ENCODE data around the gene TRAPPC6A. TPM values are rescaled to one million over a fixed set of nuclear protein-coding genes. Genes with fewer than 3 reads are reported as not detected.

TRAPPC6A gene
- total and polyA plus RNA-seq, 2 of the 13 experiments (the other 11 are each of a cell fraction or from before 2014, with no cell fraction given), result 6.5 to 21.0 TPM

DNA sequence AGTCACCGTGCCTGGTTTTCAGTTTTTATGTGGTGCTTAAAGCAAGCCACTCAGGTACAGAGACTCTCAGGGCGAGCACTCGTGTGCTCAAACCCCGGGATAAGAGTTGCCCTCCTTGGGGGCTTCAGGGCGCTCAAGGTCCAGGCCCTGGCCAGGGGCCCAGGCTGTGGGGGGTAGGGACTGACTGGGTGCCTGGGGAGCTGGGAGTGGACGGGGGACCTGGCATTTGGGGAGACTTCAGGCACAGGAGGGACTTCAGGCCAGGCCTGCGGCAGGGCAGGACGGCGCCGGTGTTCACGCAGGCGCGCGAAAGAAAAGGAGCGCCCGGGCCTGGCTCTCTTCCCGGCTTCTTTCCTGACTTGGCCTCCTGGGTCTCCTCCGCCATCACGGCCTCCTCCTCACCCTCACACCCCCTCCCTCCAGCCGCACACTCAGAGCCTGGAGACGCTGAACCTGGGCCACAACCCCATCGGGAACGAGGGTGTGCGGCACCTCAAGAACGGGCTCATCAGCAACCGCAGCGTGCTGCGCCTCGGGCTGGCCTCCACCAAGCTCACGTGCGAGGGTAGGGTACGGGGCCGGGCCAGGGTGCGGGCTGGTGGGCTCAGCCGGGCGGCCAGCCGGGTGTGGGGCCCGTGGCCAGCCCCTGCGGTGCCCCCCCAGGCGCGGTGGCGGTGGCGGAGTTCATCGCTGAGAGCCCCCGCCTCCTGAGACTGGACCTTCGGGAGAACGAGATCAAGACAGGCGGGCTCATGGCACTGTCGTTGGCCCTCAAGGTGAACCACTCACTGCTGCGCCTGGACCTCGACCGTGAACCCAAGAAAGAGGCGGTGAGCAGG, 33.4 kb downstream of the TRAPPC6A start:
- CTCF ChIA-PET (ENCODE audit: low intra/inter-chr PET ratio, low total read pairs), result no interaction called here
- Histone ChIP-seq H2AFZ (ENCODE audit: low read length) (no peak overlapping the region), H3K4me1 (ENCODE audit: insufficient read depth, low read length) (no peaks in the 10 kb centered on the region), H3K9ac (ENCODE audit: insufficient read depth, low read depth, low read length) (no peak overlapping the region), H3K27ac (ENCODE audit: extremely low read length, insufficient read depth, low read length) (no peak overlapping the region), H3K4me2 (ENCODE audit: low read depth, low read length) (no peak overlapping the region), H3K9me3 (ENCODE audit: low read length) (no peaks in the 10 kb centered on the region), H4K20me1 (ENCODE audit: insufficient read depth, low read length) (no peaks in the 10 kb centered on the region), H3K36me3 (replicated peaks in 1 of 2; ENCODE audit: control insufficient read depth in 1 of 2, insufficient read depth in 2 of 2, low read length in 2 of 2) (peaks cover 9 to 10% of the 10 kb centered on the region in 2 experiments; a peak in 3 of 5 replicates), H3K4me3 (replicated peaks in 1 of 3; ENCODE audit: insufficient read depth in 1 of 3, low read depth in 2 of 3, low read length in 3 of 3) (no peak overlapping the region), H3K27me3 (ENCODE audit: control insufficient read depth in 1 of 2, insufficient read depth in 2 of 2, low read length in 2 of 2) (no peaks in the 10 kb centered on the region), H3K79me2 (ENCODE audit: insufficient read depth, low read length) (no peaks in the 10 kb centered on the region)
- ATAC-seq (no peak), FAIRE-seq (no peak), DNase-seq (ENCODE audit: low spot score) (no peak)
- in situ Hi-C loops (cut with HindIII; ENCODE audit: extremely low pct_ligation_motif_present, low pct_unique_long_range_greater_than_20kb), result no loop called here
- BruUV-seq (replicated peaks), result no TSS peak
- intact Hi-C loops (cut with micrococcal nuclease; ENCODE audit: unreplicated experiment), result no loop called here
- POLR2A ChIA-PET, result no interaction called here
- peak; percentile 78 for TF ChIP-seq AGO2 (optimal IDR thresholded peaks at IDR 0.05; ENCODE audit: low read depth, low read length)
- no peak for TF ChIP-seq KDM4B (CRISPR knock-in tag; IDR thresholded peaks at IDR 0.05)
- 98% methylated on average over 43 of the region's 53 CpGs for WGBS (ENCODE audit: low lambda C conversion rate)

DNA sequence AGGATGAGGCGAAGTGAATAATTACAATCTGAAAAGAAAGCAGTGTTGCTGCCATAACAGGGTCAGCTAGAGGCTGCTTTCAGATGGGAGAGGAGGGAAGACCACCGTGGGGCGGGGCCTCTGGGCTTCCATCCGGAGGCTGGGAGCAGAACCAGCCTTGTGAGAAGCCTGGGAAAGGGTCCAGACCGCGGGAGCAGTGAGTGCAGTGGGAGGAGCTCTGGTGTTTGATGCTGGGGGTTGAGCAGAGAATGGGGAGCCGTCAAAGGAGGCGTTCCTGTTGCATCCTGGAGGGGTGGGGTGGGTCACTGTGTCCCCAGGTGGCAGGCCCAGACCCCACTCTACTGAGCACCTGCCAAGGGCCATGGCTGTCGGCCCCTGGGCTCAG, 35.3 kb downstream of the TRAPPC6A start:
- intact Hi-C loops (cut with micrococcal nuclease; ENCODE audit: unreplicated experiment), result no loop called here
- H3K4me3 ChIP-seq (replicated peaks in 1 of 3; ENCODE audit: insufficient read depth in 1 of 3, low read depth in 2 of 3, low read length in 3 of 3), result no peak overlapping the region
- in situ Hi-C loops (cut with HindIII; ENCODE audit: extremely low pct_ligation_motif_present, low pct_unique_long_range_greater_than_20kb), result no loop called here
- FAIRE-seq (no peak), DNase-seq (ENCODE audit: low spot score) (no peak), ATAC-seq (no peak)
- H3K9me3 ChIP-seq (ENCODE audit: low read length), result no peaks in the 10 kb centered on the region
- H3K36me3 ChIP-seq (replicated peaks in 1 of 2; ENCODE audit: control insufficient read depth in 1 of 2, insufficient read depth in 2 of 2, low read length in 2 of 2), result peaks cover 9 to 10% of the 10 kb centered on the region in 2 experiments; a peak in 3 of 5 replicates
- WGBS (ENCODE audit: low lambda C conversion rate), result 94% methylated on average over 7 of the region's 9 CpGs
- CTCF ChIA-PET (ENCODE audit: low intra/inter-chr PET ratio, low total read pairs), result no interaction called here
- peaks cover 3% of the 10 kb centered on the region for H3K79me2 ChIP-seq (ENCODE audit: insufficient read depth, low read length)
- POLR2A ChIA-PET, result no interaction called here
- no peak overlapping the region for H3K27ac ChIP-seq (ENCODE audit: extremely low read length, insufficient read depth, low read length)
- H3K4me2 ChIP-seq (ENCODE audit: low read depth, low read length), result no peak overlapping the region
- no peaks in the 10 kb centered on the region for H4K20me1 ChIP-seq (ENCODE audit: insufficient read depth, low read length)
- BruUV-seq (replicated peaks), result no TSS peak
- H3K27me3 ChIP-seq (ENCODE audit: control insufficient read depth in 1 of 2, insufficient read depth in 2 of 2, low read length in 2 of 2), result no peaks in the 10 kb centered on the region
- TF ChIP-seq ZNF224 (CRISPR knock-in tag; IDR thresholded peaks at IDR 0.05), result no peak
- peak; percentile 4 for TF ChIP-seq AGO2 (optimal IDR thresholded peaks at IDR 0.05; ENCODE audit: low read depth, low read length)
- TF ChIP-seq SIN3B (IDR thresholded peaks at IDR 0.05; ENCODE audit: low read length), result no peak
- no peak for TF ChIP-seq ZNF619 (CRISPR knock-in tag; IDR thresholded peaks at IDR 0.05)
- TF ChIP-seq, protein P1, sequence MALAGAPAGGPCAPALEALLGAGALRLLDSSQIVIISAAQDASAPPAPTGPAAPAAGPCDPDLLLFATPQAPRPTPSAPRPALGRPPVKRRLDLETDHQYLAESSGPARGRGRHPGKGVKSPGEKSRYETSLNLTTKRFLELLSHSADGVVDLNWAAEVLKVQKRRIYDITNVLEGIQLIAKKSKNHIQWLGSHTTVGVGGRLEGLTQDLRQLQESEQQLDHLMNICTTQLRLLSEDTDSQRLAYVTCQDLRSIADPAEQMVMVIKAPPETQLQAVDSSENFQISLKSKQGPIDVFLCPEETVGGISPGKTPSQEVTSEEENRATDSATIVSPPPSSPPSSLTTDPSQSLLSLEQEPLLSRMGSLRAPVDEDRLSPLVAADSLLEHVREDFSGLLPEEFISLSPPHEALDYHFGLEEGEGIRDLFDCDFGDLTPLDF (CRISPR knock-in tag; IDR thresholded peaks at IDR 0.05), result no peak
- TF ChIP-seq ZNF24 (IDR thresholded peaks at IDR 0.05), result no peak
- no peak for TF ChIP-seq POLR2G (IDR thresholded peaks at IDR 0.05; ENCODE audit: low read depth, low read length)
- TF ChIP-seq, protein P2, sequence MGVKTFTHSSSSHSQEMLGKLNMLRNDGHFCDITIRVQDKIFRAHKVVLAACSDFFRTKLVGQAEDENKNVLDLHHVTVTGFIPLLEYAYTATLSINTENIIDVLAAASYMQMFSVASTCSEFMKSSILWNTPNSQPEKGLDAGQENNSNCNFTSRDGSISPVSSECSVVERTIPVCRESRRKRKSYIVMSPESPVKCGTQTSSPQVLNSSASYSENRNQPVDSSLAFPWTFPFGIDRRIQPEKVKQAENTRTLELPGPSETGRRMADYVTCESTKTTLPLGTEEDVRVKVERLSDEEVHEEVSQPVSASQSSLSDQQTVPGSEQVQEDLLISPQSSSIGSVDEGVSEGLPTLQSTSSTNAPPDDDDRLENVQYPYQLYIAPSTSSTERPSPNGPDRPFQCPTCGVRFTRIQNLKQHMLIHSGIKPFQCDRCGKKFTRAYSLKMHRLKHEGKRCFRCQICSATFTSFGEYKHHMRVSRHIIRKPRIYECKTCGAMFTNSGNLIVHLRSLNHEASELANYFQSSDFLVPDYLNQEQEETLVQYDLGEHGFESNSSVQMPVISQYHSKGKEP (CRISPR knock-in tag; IDR thresholded peaks at IDR 0.05), result no peak
- TF ChIP-seq ZNF615 (CRISPR knock-in tag; IDR thresholded peaks at IDR 0.05; ENCODE audit: borderline replicate concordance), result no peak
- H3K9ac ChIP-seq (ENCODE audit: insufficient read depth, low read depth, low read length), result no peak overlapping the region
- no peak overlapping the region for H2AFZ ChIP-seq (ENCODE audit: low read length)
- peaks cover 6% of the 10 kb centered on the region for H3K4me1 ChIP-seq (ENCODE audit: insufficient read depth, low read length)

All from HepG2 (cell line).